Gastroesophageal sphincter (tissue), 4 donors: ENCODE results near the gene CLDN8. TPM values are rescaled to one million over a fixed set of nuclear protein-coding genes. Genes with fewer than 3 reads are reported as not detected.

Experiments
- ATAC-seq: fragments of 150-250 bp; one replicate; pipeline ENCODE4 v1.9.1; 2016; ENCODE audit warnings: mild to moderate bottlenecking, moderate library complexity
- H3K27ac ChIP-seq, 4 donors: fragments of 200-600 bp; sonication (generic) in 3 of 4; 1 replicate in 3 of 4; 2 replicates in 1 of 4; pipeline ENCODE4 v1.5.1; 2016 to 2019
- H3K27me3 ChIP-seq: fragments of 200-600 bp; sonication (generic); one replicate; pipeline ENCODE4 v1.5.1; 2019
- H3K36me3 ChIP-seq, 2 donors: fragments of 200-600 bp; sonication (generic); one replicate each; pipeline ENCODE4 v1.5.1; 2019; ENCODE audit warnings: control low read depth in 1 of 2
- H3K4me1 ChIP-seq, 3 donors: fragments of 200-600 bp; sonication (generic); 1 replicate in 2 of 3; 2 replicates in 1 of 3; pipeline ENCODE4 v1.5.1; 2016 to 2019; ENCODE audit warnings: control low read depth in 2 of 3
- H3K4me3 ChIP-seq, 2 donors: fragments of 200-600 bp; sonication (generic); one replicate each; pipeline ENCODE4 v1.5.1; 2019; ENCODE audit warnings: mild to moderate bottlenecking in 1 of 2, moderate library complexity in 1 of 2
- H3K9me3 ChIP-seq, 3 donors: fragments of 200-600 bp; sonication (generic); one replicate each; pipeline ENCODE4 v1.5.1; 2017 to 2019; ENCODE audit warnings: control low read depth in 2 of 3
- CTCF ChIP-seq, 4 experiments: fragments of 200-600 bp in 2 of 4; fragments of 450-650 bp in 2 of 4; sonication (generic) in 1 of 4; IDR thresholded peaks; one replicate each; pipeline ENCODE4 v1.5.1; 2017 to 2019; ENCODE audit warnings: antibody characterized with exemption in 4 of 4, mild to moderate bottlenecking in 2 of 4, moderate library complexity in 2 of 4
- EP300 ChIP-seq: sonication (generic); formaldehyde crosslinking; IDR thresholded peaks from one replicate; pipeline ENCODE4 v1.6.1; 2017; ENCODE audit warnings: antibody characterized with exemption, mild to moderate bottlenecking
- POLR2A ChIP-seq, 2 donors: fragments of 450-650 bp; IDR thresholded peaks; one replicate each; pipeline ENCODE4 v1.6.1; 2017; ENCODE audit warnings: antibody characterized with exemption in 2 of 2, mild to moderate bottlenecking in 2 of 2, moderate library complexity in 1 of 2
- POLR2AphosphoS5 ChIP-seq: sonication (generic); formaldehyde crosslinking; IDR thresholded peaks from one replicate; pipeline ENCODE4 v1.6.1; 2017; ENCODE audit warnings: antibody characterized with exemption
- WGBS, 2 donors: methylation state at CpG; one replicate each; pipeline ENCODE4 v1.1.5; 2018; ENCODE audit warnings: low coverage in 1 of 2; 5-methylcytosine and 5-hydroxymethylcytosine counted together
- total RNA-seq, 4 donors: library from RNA; depleted of rRNA; stranded (reverse); fragments of >200 nt; gene quantifications; one replicate each; pipeline ENCODE4 v1.1.0, GENCODE V29; 2016

The CLDN8 gene
- total RNA-seq, 4 donors from 2014 or later = 2.1 TPM; not detected in 3

DNA sequence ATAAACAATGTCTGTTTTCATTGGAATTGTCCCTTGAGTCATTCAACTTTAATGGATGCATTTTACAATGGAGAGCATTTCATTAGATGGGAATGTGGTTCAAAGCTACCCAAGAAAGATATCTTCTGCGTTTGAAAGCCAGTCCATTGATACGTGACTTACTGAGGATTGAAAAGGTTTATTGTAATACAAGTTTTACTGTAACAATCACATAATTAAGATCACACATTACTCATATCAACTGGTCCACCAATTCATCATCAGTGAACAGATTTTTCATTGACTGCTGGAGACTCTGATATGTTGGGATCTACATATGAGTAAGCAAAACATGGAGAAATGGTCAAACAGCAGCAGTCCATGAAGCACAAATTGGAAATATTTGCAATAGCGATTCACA lies 34.0 kb upstream of the CLDN8 start:
- 55 to 84% methylated on average over 3 of the region's 3 CpGs for WGBS, 2 donors
- no peak overlapping the region for H3K4me3 ChIP-seq
- H3K27ac ChIP-seq = no peak overlapping the region
- ATAC-seq = no peak
- H3K36me3 ChIP-seq = no peaks in the 10 kb centered on the region
- H3K27me3 ChIP-seq = no peaks in the 10 kb centered on the region
- no peaks in the 10 kb centered on the region for H3K9me3 ChIP-seq
- TF ChIP-seq EP300 (no peak), CTCF (IDR thresholded peaks at IDR 0.05) (no peak), POLR2AphosphoS5 (no peak), POLR2A (IDR thresholded peaks at IDR 0.05) (no peak)
- H3K4me1 ChIP-seq = no peaks in the 10 kb centered on the region

- no peak for ATAC-seq
- no peak for TF ChIP-seq CTCF (IDR thresholded peaks at IDR 0.05)
- no peak for TF ChIP-seq POLR2A (IDR thresholded peaks at IDR 0.05)
- TF ChIP-seq POLR2AphosphoS5 = no peak
- TF ChIP-seq EP300 = no peak
- WGBS, 2 donors = 64 to 100% methylated on average over 2 to 9 of the region's 9 CpGs
- no peak overlapping the region for H3K4me3 ChIP-seq
- H3K27me3 ChIP-seq = no peaks in the 10 kb centered on the region
- no peaks in the 10 kb centered on the region for H3K9me3 ChIP-seq
- H3K36me3 ChIP-seq = no peaks in the 10 kb centered on the region
- H3K4me1 ChIP-seq = no peaks in the 10 kb centered on the region
- no peak overlapping the region for H3K27ac ChIP-seq
Measured at GRCh38 chr21:30248844-30249243, 32.9 kb upstream of the CLDN8 start.

GRCh38 chr21:30245061-30245460 lies 29.2 kb upstream of the CLDN8 start:
- Histone ChIP-seq H3K4me3 (no peak overlapping the region), H3K36me3 (no peaks in the 10 kb centered on the region), H3K4me1 (no peaks in the 10 kb centered on the region), H3K27me3 (no peaks in the 10 kb centered on the region), H3K27ac (no peak overlapping the region), H3K9me3 (no peaks in the 10 kb centered on the region)
- ATAC-seq = no peak
- no peak for TF ChIP-seq EP300
- no peak for TF ChIP-seq POLR2AphosphoS5
- TF ChIP-seq CTCF (IDR thresholded peaks at IDR 0.05) = no peak
- no peak for TF ChIP-seq POLR2A (IDR thresholded peaks at IDR 0.05)

DNA sequence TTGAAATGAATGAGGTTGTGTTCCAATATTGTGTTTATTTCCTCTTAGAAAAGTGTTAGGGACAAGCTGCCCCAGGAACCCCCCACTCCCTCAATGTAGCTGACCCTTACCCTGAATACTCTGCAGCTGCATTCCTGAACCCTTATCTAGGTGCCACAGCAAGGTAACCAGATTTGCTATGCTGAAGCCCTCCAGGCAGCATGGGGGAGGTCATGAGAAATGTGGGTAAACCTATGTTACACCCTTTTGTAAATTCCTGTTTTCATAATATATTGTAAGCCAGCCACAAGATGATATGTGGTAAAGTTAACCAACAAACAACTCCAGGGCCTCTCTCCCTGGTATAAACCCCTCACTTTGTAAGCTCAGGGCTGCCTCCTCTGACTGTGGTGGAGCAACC lies 27.8 kb upstream of the CLDN8 start:
- Histone ChIP-seq H3K36me3 (no peaks in the 10 kb centered on the region), H3K4me3 (no peak overlapping the region), H3K9me3 (no peaks in the 10 kb centered on the region), H3K4me1 (no peaks in the 10 kb centered on the region), H3K27me3 (no peaks in the 10 kb centered on the region), H3K27ac (no peak overlapping the region)
- ATAC-seq = no peak
- TF ChIP-seq POLR2A (IDR thresholded peaks at IDR 0.05) (no peak), POLR2AphosphoS5 (no peak), EP300 (no peak), CTCF (IDR thresholded peaks at IDR 0.05) (no peak)

DNA sequence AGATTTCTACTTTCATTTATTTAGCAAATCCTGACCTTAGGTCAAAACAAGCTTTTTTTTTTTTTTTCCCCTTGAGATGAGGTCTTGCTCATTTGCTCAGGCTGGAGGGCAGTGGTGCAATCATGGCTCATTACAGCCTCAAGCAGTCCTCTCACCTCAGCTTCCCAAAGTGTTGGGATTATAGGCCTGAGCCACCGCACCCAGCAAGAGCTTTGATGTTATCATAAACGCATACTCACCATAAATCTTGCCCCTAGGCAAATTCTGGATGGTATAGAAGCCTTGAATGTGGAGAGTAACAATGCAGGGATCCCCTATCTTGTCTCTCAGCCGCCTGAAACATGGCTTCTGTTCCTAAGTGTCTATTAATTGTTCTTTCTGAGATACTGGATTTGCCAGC lies 24.8 kb upstream of the CLDN8 start:
- 74 to 80% methylated on average over 1 to 3 of the region's 3 CpGs for WGBS, 2 donors
- TF ChIP-seq EP300 (no peak), CTCF (IDR thresholded peaks at IDR 0.05) (no peak), POLR2A (IDR thresholded peaks at IDR 0.05) (no peak), POLR2AphosphoS5 (no peak)
- Histone ChIP-seq H3K9me3 (no peaks in the 10 kb centered on the region), H3K36me3 (no peaks in the 10 kb centered on the region), H3K4me1 (no peaks in the 10 kb centered on the region), H3K27me3 (no peaks in the 10 kb centered on the region), H3K4me3 (no peak overlapping the region), H3K27ac (no peak overlapping the region)
- ATAC-seq = no peak
